NCI-H524 (cell line): Measurements from ENCODE around the gene SH2D7.
A peak's percentile ranks its signal among the peaks of the same experiment; 100 is the strongest.
"Not testable (repeated sequence)": the region's sequence is repeated elsewhere in the genome, so short reads cannot be mapped to it uniquely, and the experiment has no call there.

Source experiments
- DNase-seq, 2 experiments: peaks; one replicate each; lab custom pipeline; 2025; lab: John Stamatoyannopoulos, UW

Gene SH2D7

GRCh38 chr15:78142332-78142731 is 50.0 kb downstream of the SH2D7 start:
- no peak for DNase-seq

- no peak for DNase-seq
These were observed 54.2 kb downstream of the SH2D7 start for GRCh38 chr15:78146425-78147154.

GRCh38 chr15:78147566-78147965 is 55.2 kb downstream of the SH2D7 start:
- no peak for DNase-seq

- no peak for DNase-seq
These were observed 56.2 kb downstream of the SH2D7 start for GRCh38 chr15:78148392-78149067.

- DNase-seq, result peak; percentile 94 to 98
These were observed 56.9 kb downstream of the SH2D7 start, which contains the start of gene IDH3A for GRCh38 chr15:78149068-78149804. TSS of gene IDH3A (plus strand) at chr15:78149362. CDS start at chr15:78149404, 42 bp downstream.

- peak; percentile 18 to 42 for DNase-seq
These were observed 57.7 kb downstream of the SH2D7 start for GRCh38 chr15:78149805-78150751.

- DNase-seq, result not testable (repeated sequence)
These were observed 58.7 kb downstream of the SH2D7 start for GRCh38 chr15:78151075-78151474.
